ENCODE data around the gene SSRP1.

The SSRP1 gene

GRCh38 chr11:57359896-57360690 lies 24.4 kb upstream of the SSRP1 start:
- DNase-seq: no peak

- no peak for DNase-seq
Observed at GRCh38 chr11:57359396-57359795, 23.7 kb upstream of the SSRP1 start.

GRCh38 chr11:57358991-57359390 lies 23.3 kb upstream of the SSRP1 start:
- no peak for DNase-seq

GRCh38 chr11:57358543-57358961 lies 22.9 kb upstream of the SSRP1 start:
- no peak for DNase-seq

DNA sequence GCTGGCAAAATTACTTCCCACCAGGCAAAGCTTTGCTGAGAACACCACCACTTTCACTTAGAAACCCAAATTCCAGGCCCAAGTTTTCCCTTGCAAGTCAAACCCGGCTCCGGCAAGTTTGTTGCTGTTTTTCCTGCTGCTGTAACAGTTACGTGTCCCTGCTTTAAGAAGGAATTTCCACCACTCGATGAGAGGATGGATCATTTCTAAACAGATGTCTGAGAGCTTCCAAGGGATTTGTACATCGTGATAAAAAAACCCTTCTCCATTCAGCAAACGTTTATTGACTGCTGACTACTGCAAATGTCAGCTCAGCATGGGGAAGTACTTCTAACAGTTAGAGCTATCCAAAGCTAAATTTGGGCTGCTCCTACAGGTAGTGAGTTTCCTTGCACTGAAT lies 22.2 kb upstream of the SSRP1 start:
- no peak for DNase-seq

- no peak for DNase-seq
Observed at GRCh38 chr11:57357310-57357709, 21.6 kb upstream of the SSRP1 start.

GRCh38 chr11:57356268-57356667 lies 20.6 kb upstream of the SSRP1 start:
- no peak for DNase-seq

DNA sequence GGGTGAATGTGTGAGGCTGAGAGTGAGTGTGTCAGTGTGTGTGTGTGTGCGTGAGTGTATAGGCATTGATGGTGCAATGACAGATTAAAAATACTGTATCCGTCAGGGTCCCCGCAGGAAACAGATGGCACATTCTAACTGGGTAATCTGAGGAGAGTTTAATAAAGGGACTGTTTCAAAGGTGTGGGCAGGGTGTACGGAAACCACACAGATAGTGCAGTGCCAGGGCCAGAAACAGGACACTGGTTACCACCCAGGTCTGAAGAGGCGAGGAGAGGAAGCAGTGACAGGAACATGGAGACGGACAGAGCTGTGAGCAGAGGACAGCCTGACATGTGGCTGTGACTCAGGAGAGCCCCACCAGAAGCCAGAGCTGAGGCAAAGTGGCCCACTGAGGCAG lies 19.0 kb upstream of the SSRP1 start:
- DNase-seq: no peak

DNA sequence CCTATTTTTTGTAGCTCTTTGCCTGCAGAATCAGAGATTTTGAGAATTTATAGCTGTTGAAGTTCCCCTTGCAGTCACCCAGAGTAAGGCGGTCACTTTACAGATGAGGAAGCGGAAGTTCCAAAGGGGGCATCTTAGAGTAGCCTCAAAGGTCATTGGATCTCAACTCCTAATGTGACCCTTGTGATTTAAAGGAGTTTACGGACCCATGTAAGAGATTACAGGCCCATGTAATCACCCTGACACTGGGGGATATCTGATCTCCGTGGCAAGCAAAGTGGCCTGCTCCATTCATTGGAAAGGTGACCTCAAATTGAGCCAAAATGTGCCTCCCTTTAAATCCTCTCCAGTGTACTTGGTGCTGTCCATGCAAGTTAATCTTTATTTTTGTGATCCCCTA lies 18.2 kb upstream of the SSRP1 start:
- no peak for DNase-seq

GRCh38 chr11:57353446-57353845 lies 17.8 kb upstream of the SSRP1 start:
- no peak for DNase-seq

GRCh38 chr11:57353036-57353435 lies 17.3 kb upstream of the SSRP1 start:
- no peak for DNase-seq

- DNase-seq: peak; percentile 36
Observed at GRCh38 chr11:57349491-57350274, 14.0 kb upstream of the SSRP1 start.

GRCh38 chr11:57348636-57349313 lies 13.1 kb upstream of the SSRP1 start:
- no peak for DNase-seq

DNA sequence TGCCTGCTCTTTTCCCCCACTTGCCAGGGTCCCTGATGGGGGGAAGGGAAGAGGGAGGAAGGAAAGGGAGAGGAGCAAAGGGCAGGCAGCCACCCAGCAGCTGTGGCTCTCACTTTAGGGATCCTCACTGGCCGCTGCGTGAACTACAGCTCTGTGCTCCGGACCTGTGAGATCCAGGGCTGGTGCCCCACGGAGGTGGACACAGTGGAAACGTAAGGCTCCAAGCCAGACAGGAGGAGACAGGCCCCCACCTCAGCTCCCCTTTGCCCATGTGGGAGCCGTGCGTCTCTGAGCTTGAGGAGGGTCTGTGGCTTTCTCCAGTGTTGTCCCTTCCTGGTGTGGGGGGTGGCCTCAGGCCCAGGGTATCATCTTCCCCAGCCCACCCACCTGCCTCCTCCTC lies 12.4 kb upstream of the SSRP1 start:
- no peak for DNase-seq

DNA sequence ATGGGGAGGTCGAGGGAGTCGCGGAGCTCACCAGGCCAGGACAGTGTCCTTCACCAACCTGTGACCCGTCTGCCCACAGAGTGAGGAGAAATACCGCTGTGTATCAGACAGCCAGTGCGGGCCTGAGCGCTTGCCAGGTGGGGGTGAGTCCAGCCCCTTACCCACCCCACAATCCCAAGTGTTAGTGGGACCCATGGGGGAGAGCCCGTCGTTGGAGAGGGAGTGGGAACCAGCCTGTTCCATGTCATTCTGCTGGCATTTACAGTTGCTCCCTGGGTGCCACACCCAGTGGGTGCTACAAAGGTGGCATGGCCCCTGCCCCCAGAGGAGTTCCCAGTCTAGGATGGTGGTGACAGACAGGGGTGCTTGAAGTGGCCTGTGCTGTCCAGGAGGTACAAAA lies 11.6 kb upstream of the SSRP1 start:
- DNase-seq: no peak

- no peak for DNase-seq
Observed at GRCh38 chr11:57345555-57346211, 10.0 kb upstream of the SSRP1 start.

DNA sequence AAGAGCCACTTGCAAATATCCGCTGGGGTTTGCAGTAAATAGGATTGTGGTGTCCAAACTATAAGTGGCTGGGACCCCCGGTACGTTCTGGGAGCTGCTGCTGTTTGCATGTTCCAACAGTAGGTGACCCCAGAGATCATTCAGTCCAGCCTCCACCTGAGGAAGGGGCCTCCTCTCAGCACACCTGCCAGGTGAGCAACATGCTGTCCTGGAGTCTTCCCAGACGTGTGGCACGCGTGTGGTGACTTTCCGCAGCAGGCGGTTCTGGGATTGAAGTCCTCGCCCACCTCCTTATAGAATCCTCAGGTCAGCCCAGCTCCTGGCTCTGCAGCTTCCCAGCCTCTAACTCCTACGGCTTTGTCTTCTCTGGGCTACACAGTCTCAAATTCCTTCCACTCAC lies 9.1 kb upstream of the SSRP1 start:
- no peak for DNase-seq

DNA sequence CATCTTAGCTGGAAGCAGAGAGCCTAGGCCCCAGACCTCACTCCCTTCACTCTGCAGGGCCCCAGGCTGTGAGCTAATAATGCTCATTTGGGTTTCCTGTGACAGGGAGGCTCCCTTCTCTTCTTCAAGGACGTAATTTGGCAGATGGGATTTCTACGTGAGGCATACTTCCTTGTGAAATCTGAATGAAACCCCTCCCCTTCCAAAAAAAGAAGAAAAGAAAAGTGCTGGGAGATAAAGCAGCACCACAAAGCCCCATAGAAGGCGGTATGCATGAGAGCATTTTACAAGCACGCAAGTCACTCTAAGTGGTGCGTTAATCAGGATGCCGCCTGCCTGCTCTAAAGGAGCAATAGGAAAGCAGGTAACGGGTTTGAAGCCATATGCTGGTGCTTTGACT lies 8.1 kb upstream of the SSRP1 start:
- no peak for DNase-seq

DNA sequence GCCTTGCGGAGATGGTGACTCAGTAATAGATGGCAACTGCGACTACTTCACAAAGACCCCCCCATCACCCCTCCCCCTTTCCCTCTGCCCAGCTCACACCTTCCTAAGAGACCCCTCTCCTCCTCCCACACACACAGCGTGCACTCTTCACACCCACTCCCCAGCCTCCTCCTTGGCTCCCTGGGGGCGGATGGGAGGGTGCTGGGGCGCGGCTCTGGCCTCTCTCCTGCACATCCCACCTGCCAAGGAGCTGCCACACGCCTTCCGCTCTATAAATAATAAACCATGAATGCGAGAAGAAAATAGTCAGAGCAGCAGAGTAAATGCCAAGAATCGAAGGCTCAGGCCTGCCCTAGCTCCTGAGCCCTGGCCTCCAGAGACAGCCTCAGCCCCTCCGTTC lies 7.0 kb upstream of the SSRP1 start:
- DNase-seq: no peak

DNA sequence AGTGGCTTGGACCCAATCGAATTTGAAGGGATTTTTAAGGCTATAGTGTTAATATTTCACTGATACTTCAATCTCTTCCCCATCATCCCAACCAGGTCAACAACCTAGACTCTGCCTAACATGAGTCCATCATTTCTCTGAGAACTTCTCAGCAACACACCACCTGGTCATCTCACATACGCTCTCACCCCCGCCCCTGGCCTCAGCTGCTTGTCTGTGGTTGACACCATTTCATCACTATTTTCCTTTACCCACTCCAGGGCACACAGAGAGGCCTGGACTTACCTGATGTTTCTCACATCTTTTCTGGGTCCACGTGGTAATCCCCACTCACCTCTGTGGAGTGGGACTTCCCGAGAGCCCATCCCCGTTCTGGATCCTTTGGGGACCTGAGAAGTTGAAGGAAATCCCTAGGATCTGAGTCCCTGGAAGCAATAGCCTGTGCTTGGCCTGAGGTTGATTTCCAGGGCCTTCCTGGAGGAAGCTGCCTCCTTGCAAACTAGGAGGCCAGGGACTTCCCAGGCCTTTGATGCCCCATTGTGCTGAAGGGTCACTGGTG lies 5.6 kb upstream of the SSRP1 start:
- no peak for DNase-seq

GRCh38 chr11:57340039-57340615 lies 4.4 kb upstream of the SSRP1 start:
- no peak for DNase-seq

- no peak for DNase-seq
Observed at GRCh38 chr11:57339328-57339727, 3.6 kb upstream of the SSRP1 start.

DNA sequence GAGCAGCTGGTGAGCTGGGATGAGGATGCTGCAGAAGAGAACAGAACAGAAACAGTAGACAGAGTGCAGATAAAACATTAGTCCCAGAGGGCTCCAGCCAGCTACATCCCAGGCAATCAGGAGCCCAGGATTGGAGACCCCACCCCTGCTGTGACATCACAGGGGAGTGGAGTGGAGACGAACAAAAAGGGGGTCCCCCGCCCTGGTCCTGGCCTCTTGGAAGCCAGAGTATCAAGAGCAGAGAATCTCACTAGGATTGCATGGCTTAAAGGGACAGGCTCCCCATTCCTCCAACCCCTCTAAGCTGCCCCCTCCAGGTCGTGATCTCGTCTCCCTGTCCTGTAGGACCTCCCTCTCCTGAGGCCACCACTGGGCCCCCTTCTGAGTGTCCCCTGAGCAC lies 2.5 kb upstream of the SSRP1 start, which contains the start of gene P2RX3:
TSS of gene P2RX3 (plus strand) at position 211 of the 400 bp plus-strand sequence. CDS start 199 bp downstream, outside the sequence.
- no peak for DNase-seq

All from activated gamma-delta T cell (primary cell).